ENCODE data around the gene NRN1. TPM values are rescaled to one million over a fixed set of nuclear protein-coding genes. Genes with fewer than 3 reads are reported as not detected.

The NRN1 gene
- total RNA-seq, 1 experiment from 2014 or later = not detected

- no peak overlapping the region for H3K27ac Mint-ChIP-seq (ENCODE audit: unreplicated experiment)
- CTCF ChIA-PET = no interaction called here
- intact Hi-C loops (cut with micrococcal nuclease; ENCODE audit: unreplicated experiment) = no loop called here
- H3K9me3 Mint-ChIP-seq (ENCODE audit: low read depth, unreplicated experiment) = no peaks in the 10 kb centered on the region
- BruUV-seq (replicated peaks) = no TSS peak
- no peaks in the 10 kb centered on the region for H3K27me3 Mint-ChIP-seq (ENCODE audit: unreplicated experiment)
- DNase-seq = no peak
- TF ChIP-seq CTCF (IDR thresholded peaks at IDR 0.05; ENCODE audit: unreplicated experiment) = no peak
- H3K36me3 Mint-ChIP-seq (ENCODE audit: insufficient read depth, unreplicated experiment) = no peaks in the 10 kb centered on the region
- no peaks in the 10 kb centered on the region for H3K4me1 Mint-ChIP-seq (ENCODE audit: low read depth, unreplicated experiment)
- H3K4me3 Mint-ChIP-seq (ENCODE audit: low read depth, unreplicated experiment) = no peak overlapping the region
Measured at GRCh38 chr6:5961836-5962235, 44.9 kb downstream of the NRN1 start.

GRCh38 chr6:5960456-5960855, 46.3 kb downstream of the NRN1 start:
- no peak overlapping the region for H3K4me3 Mint-ChIP-seq (ENCODE audit: low read depth, unreplicated experiment)
- TF ChIP-seq CTCF (IDR thresholded peaks at IDR 0.05; ENCODE audit: unreplicated experiment) = no peak

GRCh38 chr6:5958921-5959320, 47.8 kb downstream of the NRN1 start:
- intact Hi-C loops (cut with micrococcal nuclease; ENCODE audit: unreplicated experiment) = no loop called here
- TF ChIP-seq CTCF (IDR thresholded peaks at IDR 0.05; ENCODE audit: unreplicated experiment) = no peak
- Mint-ChIP-seq H3K9me3 (ENCODE audit: low read depth, unreplicated experiment) (no peaks in the 10 kb centered on the region), H3K27ac (ENCODE audit: unreplicated experiment) (no peak overlapping the region), H3K4me3 (ENCODE audit: low read depth, unreplicated experiment) (no peak overlapping the region), H3K27me3 (ENCODE audit: unreplicated experiment) (no peaks in the 10 kb centered on the region), H3K36me3 (ENCODE audit: insufficient read depth, unreplicated experiment) (no peaks in the 10 kb centered on the region), H3K4me1 (ENCODE audit: low read depth, unreplicated experiment) (no peaks in the 10 kb centered on the region)
- BruUV-seq (replicated peaks) = no TSS peak
- CTCF ChIA-PET = no interaction called here
- DNase-seq = no peak

More at GRCh38 chr6:5960456-5960855, 46.3 kb downstream of the NRN1 start:
- H3K27me3 Mint-ChIP-seq (ENCODE audit: unreplicated experiment) = no peaks in the 10 kb centered on the region
- H3K27ac Mint-ChIP-seq (ENCODE audit: unreplicated experiment) = no peak overlapping the region
- no peaks in the 10 kb centered on the region for H3K4me1 Mint-ChIP-seq (ENCODE audit: low read depth, unreplicated experiment)
- H3K9me3 Mint-ChIP-seq (ENCODE audit: low read depth, unreplicated experiment) = no peaks in the 10 kb centered on the region
- H3K36me3 Mint-ChIP-seq (ENCODE audit: insufficient read depth, unreplicated experiment) = no peaks in the 10 kb centered on the region
- DNase-seq = no peak
- no TSS peak for BruUV-seq (replicated peaks)
- intact Hi-C loops (cut with micrococcal nuclease; ENCODE audit: unreplicated experiment) = no loop called here
- CTCF ChIA-PET = no interaction called here

GRCh38 chr6:5956939-5957338, 49.8 kb downstream of the NRN1 start:
- Mint-ChIP-seq H3K36me3 (ENCODE audit: insufficient read depth, unreplicated experiment) (no peaks in the 10 kb centered on the region), H3K4me3 (ENCODE audit: low read depth, unreplicated experiment) (no peak overlapping the region), H3K9me3 (ENCODE audit: low read depth, unreplicated experiment) (no peaks in the 10 kb centered on the region), H3K27ac (ENCODE audit: unreplicated experiment) (no peak overlapping the region), H3K27me3 (ENCODE audit: unreplicated experiment) (peaks cover 11% of the 10 kb centered on the region), H3K4me1 (ENCODE audit: low read depth, unreplicated experiment) (no peaks in the 10 kb centered on the region)
- TF ChIP-seq CTCF (IDR thresholded peaks at IDR 0.05; ENCODE audit: unreplicated experiment) = no peak
- CTCF ChIA-PET = no interaction called here
- DNase-seq = no peak
- intact Hi-C loops (cut with micrococcal nuclease; ENCODE audit: unreplicated experiment) = no loop called here
- BruUV-seq (replicated peaks) = no TSS peak

All from Calu3 (cell line).